ENCODE measurements around the gene HCRT.

Gene HCRT

DNA sequence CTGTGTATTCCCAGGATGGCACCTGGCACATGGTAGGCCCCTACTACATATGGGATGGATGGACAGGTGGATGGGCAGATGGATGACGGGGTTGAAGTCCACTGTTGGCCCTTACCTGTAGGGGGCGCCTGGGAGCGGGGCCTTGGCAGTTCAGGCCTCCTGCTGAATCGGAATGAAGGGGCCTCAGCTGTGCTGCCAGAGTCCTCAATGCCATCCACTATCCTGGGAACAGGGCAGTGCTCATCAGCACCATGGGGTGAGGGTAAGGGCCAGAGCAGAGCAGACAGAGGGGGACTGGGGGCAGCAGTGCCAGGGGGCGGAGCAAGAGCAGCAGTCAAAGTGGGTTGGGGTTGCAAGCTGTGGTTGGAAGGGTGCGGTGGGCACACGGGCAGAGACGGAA, 22.1 kb downstream of the HCRT start:
- Histone ChIP-seq H3K9ac (ENCODE audit: low read length) (no peak overlapping the region), H3K4me1 (ENCODE audit: low read length) (no peaks in the 10 kb centered on the region), H3K79me2 (ENCODE audit: low read length) (no peaks in the 10 kb centered on the region)

DNA sequence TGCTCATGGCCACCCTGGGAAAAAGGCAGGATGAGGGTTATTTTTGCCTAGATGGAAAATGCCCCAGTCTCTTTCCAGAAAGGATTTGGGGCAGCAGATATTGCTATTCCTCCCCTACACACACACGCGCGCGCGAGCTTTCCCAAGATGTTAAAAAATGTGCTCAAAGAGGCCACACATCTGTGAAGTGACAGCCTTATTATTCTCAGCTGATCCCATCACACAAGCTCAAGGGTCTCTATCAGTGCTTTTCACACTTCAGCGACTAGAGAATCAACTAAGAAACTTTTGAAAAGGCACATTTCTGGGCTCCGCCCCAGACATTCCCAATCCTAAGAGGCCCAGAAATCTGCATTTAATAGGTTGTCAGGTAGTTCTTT, 24.7 kb downstream of the HCRT start:
- no peaks in the 10 kb centered on the region for H3K27me3 ChIP-seq (replicated peaks; ENCODE audit: insufficient read depth, low read length)
- no peak for DNase-seq
- no peaks in the 10 kb centered on the region for H3K79me2 ChIP-seq (ENCODE audit: low read length)
- 0 out of 2 replicates have a peak, but pooled peaks cover 3% of the 10 kb centered on the region for H3F3A ChIP-seq (ENCODE audit: insufficient read depth, low read length)
- TF ChIP-seq, protein P1, sequence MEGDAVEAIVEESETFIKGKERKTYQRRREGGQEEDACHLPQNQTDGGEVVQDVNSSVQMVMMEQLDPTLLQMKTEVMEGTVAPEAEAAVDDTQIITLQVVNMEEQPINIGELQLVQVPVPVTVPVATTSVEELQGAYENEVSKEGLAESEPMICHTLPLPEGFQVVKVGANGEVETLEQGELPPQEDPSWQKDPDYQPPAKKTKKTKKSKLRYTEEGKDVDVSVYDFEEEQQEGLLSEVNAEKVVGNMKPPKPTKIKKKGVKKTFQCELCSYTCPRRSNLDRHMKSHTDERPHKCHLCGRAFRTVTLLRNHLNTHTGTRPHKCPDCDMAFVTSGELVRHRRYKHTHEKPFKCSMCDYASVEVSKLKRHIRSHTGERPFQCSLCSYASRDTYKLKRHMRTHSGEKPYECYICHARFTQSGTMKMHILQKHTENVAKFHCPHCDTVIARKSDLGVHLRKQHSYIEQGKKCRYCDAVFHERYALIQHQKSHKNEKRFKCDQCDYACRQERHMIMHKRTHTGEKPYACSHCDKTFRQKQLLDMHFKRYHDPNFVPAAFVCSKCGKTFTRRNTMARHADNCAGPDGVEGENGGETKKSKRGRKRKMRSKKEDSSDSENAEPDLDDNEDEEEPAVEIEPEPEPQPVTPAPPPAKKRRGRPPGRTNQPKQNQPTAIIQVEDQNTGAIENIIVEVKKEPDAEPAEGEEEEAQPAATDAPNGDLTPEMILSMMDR (IDR thresholded peaks at IDR 0.05; ENCODE audit: low read length) = no peak
- TF ChIP-seq EZH2phosphoT487 (IDR thresholded peaks at IDR 0.05; ENCODE audit: low read length) (no peak), EZH2 (optimal IDR thresholded peaks at IDR 0.05; ENCODE audit: low read depth, low read length) (no peak)
- H3K9ac ChIP-seq (ENCODE audit: low read length) = no peak overlapping the region
- H3K36me3 ChIP-seq (replicated peaks; ENCODE audit: insufficient read depth, low read length) = no peaks in the 10 kb centered on the region
- no peak overlapping the region for H3K4me3 ChIP-seq (ENCODE audit: low read length)
- H3K27ac ChIP-seq (ENCODE audit: low read length) = no peak overlapping the region
- no peaks in the 10 kb centered on the region for H4K20me1 ChIP-seq (ENCODE audit: insufficient read depth, low read length)
- H3K9me3 ChIP-seq (replicated peaks; ENCODE audit: insufficient read depth, low read length) = no peaks in the 10 kb centered on the region
- H2AFZ ChIP-seq (ENCODE audit: low read length) = no peak overlapping the region
- no peaks in the 10 kb centered on the region for H3K4me1 ChIP-seq (ENCODE audit: low read length)
- no peaks in the 10 kb centered on the region for H3K9me2 ChIP-seq (replicated peaks; ENCODE audit: insufficient read depth, low read length)
- no peak overlapping the region for H3K4me2 ChIP-seq (ENCODE audit: low read depth, low read length)

More for the DNA sequence above, 22.1 kb downstream of the HCRT start:
- no peaks in the 10 kb centered on the region for H4K20me1 ChIP-seq (ENCODE audit: insufficient read depth, low read length)
- H3K27ac ChIP-seq (ENCODE audit: low read length) = no peak overlapping the region
- no peak for DNase-seq
- no peaks in the 10 kb centered on the region for H3K27me3 ChIP-seq (replicated peaks; ENCODE audit: insufficient read depth, low read length)
- no peaks in the 10 kb centered on the region for H3K9me3 ChIP-seq (replicated peaks; ENCODE audit: insufficient read depth, low read length)
- H3F3A ChIP-seq (ENCODE audit: insufficient read depth, low read length) = no peaks in the 10 kb centered on the region
- TF ChIP-seq, protein P1 (IDR thresholded peaks at IDR 0.05; ENCODE audit: low read length) = peak; percentile 67
- no peak for TF ChIP-seq EZH2phosphoT487 (IDR thresholded peaks at IDR 0.05; ENCODE audit: low read length)
- no peak for TF ChIP-seq EZH2 (optimal IDR thresholded peaks at IDR 0.05; ENCODE audit: low read depth, low read length)
- 0 out of 2 replicates have a peak overlapping the region, but pooled peaks have one; percentile 27 for H2AFZ ChIP-seq (ENCODE audit: low read length)
- no peak overlapping the region for H3K4me3 ChIP-seq (ENCODE audit: low read length)
- H3K4me2 ChIP-seq (ENCODE audit: low read depth, low read length) = no peak overlapping the region
- no peaks in the 10 kb centered on the region for H3K36me3 ChIP-seq (replicated peaks; ENCODE audit: insufficient read depth, low read length)
- H3K9me2 ChIP-seq (replicated peaks; ENCODE audit: insufficient read depth, low read length) = no peaks in the 10 kb centered on the region

DNA sequence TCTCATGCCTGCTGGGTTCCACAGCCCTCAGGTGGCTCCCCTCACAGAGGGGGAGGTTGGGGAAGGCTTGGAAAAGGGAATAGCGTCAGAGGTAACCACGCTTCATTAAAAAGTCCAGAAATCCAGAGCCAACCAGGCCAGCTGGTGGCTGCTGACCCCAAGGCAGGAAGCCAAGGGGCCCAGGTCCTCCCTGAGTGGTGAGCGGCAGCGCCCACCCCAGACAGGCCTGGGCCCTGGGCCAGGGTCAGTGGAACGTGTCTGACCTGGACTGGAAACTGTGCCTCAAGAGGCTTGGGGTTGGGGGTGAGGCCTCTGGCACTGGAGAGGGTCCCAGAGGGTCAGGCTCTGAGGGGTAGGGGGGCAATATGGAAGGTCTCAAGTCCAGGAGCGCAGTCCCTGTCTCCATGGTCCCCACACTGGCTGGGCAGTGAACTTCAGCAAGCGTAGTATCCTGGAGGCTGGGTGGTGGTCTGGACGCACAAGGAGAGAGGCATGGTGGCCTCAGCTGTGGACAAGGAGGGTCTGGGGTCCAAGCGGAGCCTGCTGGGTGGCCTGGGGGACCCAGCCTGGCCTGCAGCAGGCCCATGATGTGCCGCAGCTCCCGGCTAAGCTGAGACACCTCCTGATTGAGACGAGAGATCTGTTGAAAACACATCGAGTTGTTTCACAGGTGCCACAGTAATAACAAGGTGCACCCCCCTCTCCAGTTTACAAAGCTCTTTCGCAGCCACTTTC, 25.3 kb downstream of the HCRT start:
- Histone ChIP-seq H3F3A (ENCODE audit: insufficient read depth, low read length) (0 out of 2 replicates have a peak, but pooled peaks cover 3% of the 10 kb centered on the region), H2AFZ (ENCODE audit: low read length) (no peak overlapping the region), H3K4me1 (ENCODE audit: low read length) (no peaks in the 10 kb centered on the region), H3K36me3 (replicated peaks; ENCODE audit: insufficient read depth, low read length) (no peaks in the 10 kb centered on the region), H3K9me3 (replicated peaks; ENCODE audit: insufficient read depth, low read length) (no peaks in the 10 kb centered on the region), H3K9me2 (replicated peaks; ENCODE audit: insufficient read depth, low read length) (no peaks in the 10 kb centered on the region), H3K9ac (ENCODE audit: low read length) (no peak overlapping the region), H3K4me3 (ENCODE audit: low read length) (no peak overlapping the region), H3K27ac (ENCODE audit: low read length) (no peak overlapping the region), H3K27me3 (replicated peaks; ENCODE audit: insufficient read depth, low read length) (no peaks in the 10 kb centered on the region), H4K20me1 (ENCODE audit: insufficient read depth, low read length) (no peaks in the 10 kb centered on the region), H3K79me2 (ENCODE audit: low read length) (no peaks in the 10 kb centered on the region), H3K4me2 (ENCODE audit: low read depth, low read length) (no peak overlapping the region)
- TF ChIP-seq EZH2 (optimal IDR thresholded peaks at IDR 0.05; ENCODE audit: low read depth, low read length) = no peak
- TF ChIP-seq, protein P1 (IDR thresholded peaks at IDR 0.05; ENCODE audit: low read length) = no peak
- TF ChIP-seq EZH2phosphoT487 (IDR thresholded peaks at IDR 0.05; ENCODE audit: low read length) = no peak
- no peak for DNase-seq
